GM18502 (cell line): ENCODE results near the gene FOXP3.

Experiments used
- ATAC-seq: cut with Tn5 transposase; IDR thresholded peaks from one replicate; pipeline ENCODE4 v1.9.1; 2021; ENCODE audit warnings: mild to moderate bottlenecking; ENCODE audit not compliant: unreplicated experiment, poor library complexity

Gene FOXP3

GRCh38 chrX:49227726-49228125, 36.8 kb downstream of the FOXP3 start:
- ATAC-seq, result no peak

- no peak for ATAC-seq
Measured at GRCh38 chrX:49226946-49227345, 37.6 kb downstream of the FOXP3 start.

GRCh38 chrX:49225858-49226257, 38.7 kb downstream of the FOXP3 start:
- no peak for ATAC-seq

- ATAC-seq, result no peak
Measured at GRCh38 chrX:49221868-49222267, 42.6 kb downstream of the FOXP3 start.

GRCh38 chrX:49220100-49220499, 44.4 kb downstream of the FOXP3 start:
- ATAC-seq, result no peak

- ATAC-seq, result no peak
Measured at GRCh38 chrX:49214996-49215526, 49.4 kb downstream of the FOXP3 start.

- ATAC-seq, result no peak
Measured at GRCh38 chrX:49214416-49214815, 50.1 kb downstream of the FOXP3 start.

- no peak for ATAC-seq
Measured at GRCh38 chrX:49212861-49213260, 51.6 kb downstream of the FOXP3 start.

- ATAC-seq, result no peak
Measured at GRCh38 chrX:49212209-49212608, 52.3 kb downstream of the FOXP3 start.

- no peak for ATAC-seq
Measured at GRCh38 chrX:49211074-49211473, 53.4 kb downstream of the FOXP3 start.

- no peak for ATAC-seq
Measured at GRCh38 chrX:49210406-49210805, 54.1 kb downstream of the FOXP3 start.

GRCh38 chrX:49209434-49210251, 54.9 kb downstream of the FOXP3 start:
- ATAC-seq, result no peak

GRCh38 chrX:49208399-49208798, 56.1 kb downstream of the FOXP3 start:
- no peak for ATAC-seq

- no peak for ATAC-seq
Measured at GRCh38 chrX:49206543-49206942, 58.0 kb downstream of the FOXP3 start.

- ATAC-seq, result no peak
Measured at GRCh38 chrX:49205443-49205842, 59.1 kb downstream of the FOXP3 start.

GRCh38 chrX:49204709-49205108, 59.8 kb downstream of the FOXP3 start:
- no peak for ATAC-seq

- ATAC-seq, result no peak
Measured at GRCh38 chrX:49204017-49204416, 60.5 kb downstream of the FOXP3 start.

GRCh38 chrX:49203536-49203935, 61.0 kb downstream of the FOXP3 start:
- no peak for ATAC-seq

GRCh38 chrX:49202022-49202421, 62.5 kb downstream of the FOXP3 start:
- no peak for ATAC-seq
